Middle frontal gyrus (tissue), 1 donor: Measurements from ENCODE around the gene UPK1B.
"Not testable (repeated sequence)": the region's sequence is repeated elsewhere in the genome, so short reads cannot be mapped to it uniquely, and the experiment has no call there.

Experiments used
- DNase-seq: peaks from one replicate; pipeline ENCODE4 v3.0.0-alpha.2; 2015; ENCODE audit warnings: low spot score; ENCODE audit errors: extremely low spot score

The UPK1B gene

GRCh38 chr3:119173325-119173724, at the start of gene UPK1B:
Gene UPK1B, plus strand, starts transcription at chr3:119173598. Its CDS starts 13,144 bp downstream, at chr3:119186742.
- no peak for DNase-seq

GRCh38 chr3:119125342-119125741, 48.1 kb upstream of the UPK1B start:
- no peak for DNase-seq

- DNase-seq, result no peak
Observed at GRCh38 chr3:119125742-119126504, 47.5 kb upstream of the UPK1B start.

- not testable (repeated sequence) for DNase-seq
Observed at GRCh38 chr3:119130291-119130690, 43.1 kb upstream of the UPK1B start.

GRCh38 chr3:119132291-119132690, 41.1 kb upstream of the UPK1B start:
- DNase-seq, result not testable (repeated sequence)

GRCh38 chr3:119139360-119139759, 34.0 kb upstream of the UPK1B start:
- DNase-seq, result not testable (repeated sequence)

GRCh38 chr3:119140466-119140865, 32.9 kb upstream of the UPK1B start:
- no peak for DNase-seq

GRCh38 chr3:119145128-119145499, 28.3 kb upstream of the UPK1B start:
- DNase-seq, result no peak

GRCh38 chr3:119145500-119146167, 27.8 kb upstream of the UPK1B start, which contains the start of gene TEX55:
Gene TEX55, plus strand, starts transcription at chr3:119146165. Its CDS starts 25 bp downstream, at chr3:119146190.
- no peak for DNase-seq

- DNase-seq, result no peak
Observed at GRCh38 chr3:119146578-119147375, 26.6 kb upstream of the UPK1B start.

- DNase-seq, result no peak
Observed at GRCh38 chr3:119147494-119147893, 25.9 kb upstream of the UPK1B start.

GRCh38 chr3:119148493-119149180, 24.8 kb upstream of the UPK1B start:
- no peak for DNase-seq

GRCh38 chr3:119149484-119149883, 23.9 kb upstream of the UPK1B start:
- no peak for DNase-seq

GRCh38 chr3:119156868-119157267, 16.5 kb upstream of the UPK1B start:
- no peak for DNase-seq

GRCh38 chr3:119157971-119158370, 15.4 kb upstream of the UPK1B start:
- DNase-seq, result no peak

GRCh38 chr3:119160361-119160760, 13.0 kb upstream of the UPK1B start:
- no peak for DNase-seq

- no peak for DNase-seq
Observed at GRCh38 chr3:119160815-119161214, 12.6 kb upstream of the UPK1B start.

GRCh38 chr3:119161240-119161639, 12.2 kb upstream of the UPK1B start:
- no peak for DNase-seq

GRCh38 chr3:119164745-119165144, 8.7 kb upstream of the UPK1B start:
- not testable (repeated sequence) for DNase-seq

- DNase-seq, result no peak
Observed at GRCh38 chr3:119170821-119171220, 2.6 kb upstream of the UPK1B start.
